ENCODE data around the gene ZMYND8.

DNA sequence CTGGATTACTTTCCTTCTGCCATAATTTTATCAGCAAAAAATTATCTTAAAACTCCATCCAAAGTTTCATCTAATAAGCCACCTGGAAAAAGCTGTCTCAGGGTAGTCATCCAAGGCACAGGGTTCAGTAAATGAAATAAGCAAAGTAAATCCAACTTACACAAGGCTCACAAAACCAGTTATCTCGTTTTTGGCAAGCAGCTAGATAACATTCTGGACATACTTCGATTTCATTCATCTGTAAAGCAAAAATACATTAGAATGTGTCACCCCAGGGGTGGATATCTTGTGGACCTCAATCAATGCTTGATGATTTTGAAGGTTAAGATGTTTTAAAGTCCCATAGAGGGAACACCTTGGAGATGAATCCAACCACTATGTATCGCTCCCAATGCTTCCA is 73.1 kb downstream of the ZMYND8 start:
- TF ChIP-seq POLR2A (IDR thresholded peaks at IDR 0.05; ENCODE audit: low read depth, low read length) (no peak), TAF1 (IDR thresholded peaks at IDR 0.05; ENCODE audit: low read depth, low read length) (no peak)
